H1 (cell line): ENCODE measurements around the gene HNRNPA1. TPM values are rescaled to one million over a fixed set of nuclear protein-coding genes. Genes with fewer than 3 reads are reported as not detected.

Experiments used
- CTCF ChIA-PET: fragments of 300-600 bp; sonication (Branson Sonifier 250); formaldehyde crosslinking; loops from one replicate; lab custom pipeline; 2021; ENCODE audit not compliant: partially characterized antibody; lab: Charles Lee
- POLR2A ChIA-PET: fragments of 300-600 bp; sonication (Branson Sonifier 250); formaldehyde crosslinking; loops from one replicate; lab custom pipeline; 2021; ENCODE audit warnings: inconsistent platforms; ENCODE audit not compliant: partially characterized antibody; lab: Charles Lee
- DNase-seq, 2 experiments: peaks; one replicate each; pipeline versions ENCODE4 v3.0.0 to v3.0.0-alpha.2; 2010 to 2022; ENCODE audit warnings: low spot score in 2 of 2, low read depth in 1 of 2, mixed read lengths in 1 of 2
- FAIRE-seq: peaks from 2 replicates; lab custom pipeline; 2011; peaks lifted over from hg19 to GRCh38; lab: Jason Lieb, UNC
- H2AFZ ChIP-seq: 2 replicates; pipeline ENCODE4 v1.8.1; 2012; ENCODE audit warnings: low read length, inconsistent platforms
- H2AK5ac ChIP-seq: 2 replicates; pipeline ENCODE4 v1.6.1; 2013; ENCODE audit warnings: low read depth, low read length
- H2BK120ac ChIP-seq: replicated peaks from 2 replicates; pipeline ENCODE3; 2013; ENCODE audit warnings: low read depth, low read length, inconsistent platforms
- H2BK12ac ChIP-seq: 2 replicates; pipeline ENCODE4 v1.6.1; 2013; ENCODE audit warnings: low read depth, low read length
- H2BK15ac ChIP-seq: 2 replicates; pipeline ENCODE4 v1.6.1; 2013; ENCODE audit warnings: low read length
- H2BK20ac ChIP-seq: 2 replicates; pipeline ENCODE4 v1.6.1; 2013; ENCODE audit warnings: low read length
- H2BK5ac ChIP-seq: 2 replicates; pipeline ENCODE4 v1.6.1; 2013; ENCODE audit warnings: low read depth, low read length
- H3K14ac ChIP-seq: 2 replicates; pipeline ENCODE4 v1.6.1; 2013; ENCODE audit warnings: inconsistent platforms; ENCODE audit not compliant: insufficient read length
- H3K18ac ChIP-seq: 2 replicates; pipeline ENCODE4 v1.6.1; 2013; ENCODE audit warnings: low read length; ENCODE audit errors: extremely low read depth
- H3K23ac ChIP-seq: 2 replicates; pipeline ENCODE4 v1.6.1; 2013; ENCODE audit warnings: inconsistent platforms; ENCODE audit not compliant: insufficient read length
- H3K23me2 ChIP-seq: 2 replicates; pipeline ENCODE4 v1.6.1; 2013; ENCODE audit warnings: low read depth, low read length
- H3K27ac ChIP-seq: 2 replicates; pipeline ENCODE4 v1.6.1; 2011; ENCODE audit warnings: low read depth, low read length, inconsistent platforms
- H3K27me3 ChIP-seq, 4 experiments: replicated peaks in 1 of 4; 1 replicate in 1 of 4; 2 replicates in 3 of 4; pipeline versions ENCODE4 v1.6.1 to v1.8.1; 2011 to 2013; ENCODE audit warnings: low read length in 3 of 4, mild to moderate bottlenecking in 3 of 4, inconsistent platforms in 2 of 4, mixed read lengths in 2 of 4, moderate library complexity in 1 of 4; ENCODE audit not compliant: control insufficient read depth in 3 of 4, insufficient read depth in 3 of 4; ENCODE audit errors: extremely low read depth in 1 of 4
- H3K36me3 ChIP-seq, 4 experiments: 2 replicates each; pipeline versions ENCODE4 v1.6.1 to v1.8.1; 2011 to 2013; ENCODE audit warnings: mild to moderate bottlenecking in 4 of 4, low read length in 3 of 4, moderate library complexity in 2 of 4, control low read depth in 1 of 4, inconsistent platforms in 1 of 4; ENCODE audit not compliant: insufficient read depth in 4 of 4, control insufficient read depth in 2 of 4
- H3K4ac ChIP-seq: replicated peaks from 2 replicates; pipeline ENCODE3; 2013; ENCODE audit warnings: low read length, low read depth, mixed read lengths, inconsistent platforms; ENCODE audit not compliant: insufficient read length
- H3K4me1 ChIP-seq, 4 experiments: replicated peaks in 1 of 4; 1 replicate in 1 of 4; 2 replicates in 3 of 4; pipeline versions ENCODE4 v1.6.1 to v1.8.1; 2011 to 2013; ENCODE audit warnings: low read length in 3 of 4, inconsistent platforms in 2 of 4, mixed read lengths in 1 of 4; ENCODE audit not compliant: insufficient read depth in 4 of 4, control insufficient read depth in 3 of 4
- H3K4me2 ChIP-seq, 2 experiments: 2 replicates each; pipeline versions ENCODE4 v1.6.1 to v1.8.1; 2011 to 2013; ENCODE audit warnings: low read depth in 2 of 2, low read length in 2 of 2, control low read depth in 1 of 2, inconsistent platforms in 1 of 2, mild to moderate bottlenecking in 1 of 2; ENCODE audit not compliant: insufficient read depth in 1 of 2
- H3K4me3 ChIP-seq, 4 experiments: fragments of 200-600, 300-600 bp in 1 of 4; sonication (generic), shearing (Covaris generic), sonication (Bioruptor Twin) in 1 of 4; 2 replicates each; pipeline versions ENCODE4 v1.5.1 to v1.8.1; 2011 to 2016; ENCODE audit warnings: low read length in 4 of 4, low read depth in 3 of 4, control low read depth in 2 of 4, inconsistent platforms in 2 of 4, mild to moderate bottlenecking in 2 of 4, mixed read lengths in 1 of 4, moderate library complexity in 1 of 4; ENCODE audit not compliant: insufficient read depth in 2 of 4; ENCODE audit errors: extremely low read depth in 1 of 4
- H3K56ac ChIP-seq: replicated peaks from 2 replicates; pipeline ENCODE3; 2013; ENCODE audit warnings: low read depth, mild to moderate bottlenecking, mixed read lengths, low read length, inconsistent platforms; ENCODE audit not compliant: insufficient read length
- H3K79me1 ChIP-seq: 2 replicates; pipeline ENCODE4 v1.6.1; 2013; ENCODE audit warnings: low read depth, low read length, control low read depth
- H3K79me2 ChIP-seq, 2 experiments: 2 replicates each; pipeline versions ENCODE4 v1.6.1 to v1.8.1; 2012 to 2013; ENCODE audit warnings: low read length in 2 of 2, mild to moderate bottlenecking in 2 of 2, inconsistent platforms in 1 of 2; ENCODE audit not compliant: insufficient read depth in 2 of 2, control insufficient read depth in 1 of 2
- H3K9ac ChIP-seq, 4 experiments: replicated peaks in 1 of 4; 1 replicate in 1 of 4; 2 replicates in 3 of 4; pipeline versions ENCODE4 v1.6.1 to v1.8.1; 2011 to 2013; ENCODE audit warnings: low read depth in 3 of 4, low read length in 3 of 4, control low read depth in 2 of 4, mild to moderate bottlenecking in 2 of 4, moderate library complexity in 2 of 4, inconsistent platforms in 1 of 4; ENCODE audit errors: extremely low read depth in 1 of 4
- H3K9me3 ChIP-seq, 2 experiments: 2 replicates each; pipeline versions ENCODE4 v1.6.1 to v1.8.1; 2012 to 2013; ENCODE audit warnings: mild to moderate bottlenecking in 2 of 2, moderate library complexity in 2 of 2, control low read depth in 1 of 2, inconsistent platforms in 1 of 2, low read depth in 1 of 2, low read length in 1 of 2, mixed read lengths in 1 of 2; ENCODE audit not compliant: insufficient read depth in 2 of 2
- H4K20me1 ChIP-seq, 2 experiments: replicated peaks in 1 of 2; 2 replicates each; pipeline versions ENCODE3 to v1.8.1; 2011 to 2013; ENCODE audit warnings: inconsistent platforms in 2 of 2, low read length in 2 of 2, mild to moderate bottlenecking in 1 of 2; ENCODE audit not compliant: insufficient read depth in 2 of 2, control insufficient read depth in 1 of 2
- H4K5ac ChIP-seq: 2 replicates; pipeline ENCODE4 v1.6.1; 2013; ENCODE audit warnings: low read length, low read depth, mixed read lengths, inconsistent platforms; ENCODE audit not compliant: insufficient read length
- H4K8ac ChIP-seq: 2 replicates; pipeline ENCODE4 v1.8.0; 2013; ENCODE audit warnings: mild to moderate bottlenecking, moderate library complexity, low read length, inconsistent platforms; ENCODE audit not compliant: insufficient read depth; ENCODE audit errors: extremely low read depth
- H4K91ac ChIP-seq: replicated peaks from 2 replicates; pipeline ENCODE3; 2013; ENCODE audit warnings: low read length, mixed read lengths, inconsistent platforms; ENCODE audit not compliant: insufficient read length
- ASH2L ChIP-seq: fragments of 200-600, 300-600 bp; sonication (generic); IDR thresholded peaks from one replicate; pipeline ENCODE4 v1.7.1; 2017; ENCODE audit warnings: low read length
- BRCA1 ChIP-seq: IDR thresholded peaks from 2 replicates; pipeline ENCODE4 v1.6.1; 2012; ENCODE audit warnings: low read depth, low read length, improper control_type of control experiment
- CHD1 ChIP-seq: IDR thresholded peaks from 2 replicates; pipeline ENCODE4 v1.6.1; 2012; ENCODE audit warnings: low read depth, low read length, improper control_type of control experiment
- E2F6 ChIP-seq: IDR thresholded peaks from 2 replicates; pipeline ENCODE4 v1.6.1; 2012; ENCODE audit warnings: inconsistent platforms
- JUN ChIP-seq: IDR thresholded peaks from 2 replicates; pipeline ENCODE4 v1.6.1; 2011; ENCODE audit warnings: low read depth, mild to moderate bottlenecking, improper control_type of control experiment, low read length
- PHF8 ChIP-seq: fragments of 200-600 bp; sonication (generic); conservative IDR thresholded peaks from 2 replicates; pipeline ENCODE4 v1.7.1; 2012; ENCODE audit warnings: low read depth, mild to moderate bottlenecking, inconsistent platforms, low read length, moderate library complexity
- RNF2 ChIP-seq: fragments of 200-900, 300-1000 bp; sonication (generic); IDR thresholded peaks from 2 replicates; pipeline ENCODE4 v1.7.1; 2016; ENCODE audit warnings: borderline replicate concordance, low read depth, mild to moderate bottlenecking, antibody characterized with exemption, low read length; ENCODE audit not compliant: poor library complexity, severe bottlenecking; ENCODE audit errors: missing control alignments
- SIN3A ChIP-seq, 2 experiments: IDR thresholded peaks in 1 of 2; conservative IDR thresholded peaks in 1 of 2; 2 replicates each; pipeline ENCODE4 v1.6.1; 2011 to 2012; ENCODE audit warnings: low read length in 2 of 2, improper control_type of control experiment in 1 of 2, low read depth in 1 of 2, mild to moderate bottlenecking in 1 of 2
- TAF7 ChIP-seq: optimal IDR thresholded peaks from 2 replicates; pipeline ENCODE3; 2011; ENCODE audit warnings: low read depth, mild to moderate bottlenecking, inconsistent platforms, low read length, moderate library complexity, borderline replicate concordance
- WGBS, 2 experiments: shearing (Covaris generic) in 1 of 2; methylation state at CpG; one replicate each; pipeline versions ENCODE4 v1.1.6 to v1.1.7; 2013 to 2015; ENCODE audit warnings: low lambda C conversion rate in 2 of 2, mixed read lengths in 2 of 2, inconsistent platforms in 1 of 2, low coverage in 1 of 2, missing lambda C conversion rate in 1 of 2; ENCODE audit not compliant: insufficient replicate concordance in 2 of 2, insufficient coverage in 1 of 2, insufficient read length in 1 of 2; ENCODE audit errors: extremely low coverage in 1 of 2, missing lambda C conversion rate in 1 of 2; 5-methylcytosine and 5-hydroxymethylcytosine counted together
- polyA plus RNA-seq, 7 experiments: library from polyadenylated mRNA; depleted of rRNA in 3 of 7; stranded (reverse) in 5 of 7; unstranded in 2 of 7; fragments of >200 nt in 5 of 7; fragments of 200-250 nt in 2 of 7; gene quantifications; 1 replicate in 5 of 7; 2 replicates in 1 of 7; 4 replicates in 1 of 7; pipeline versions ENCODE4 v1.2.1 to v1.2.3, GENCODE V29; 2011 to 2013; ENCODE audit warnings: missing spikeins in 2 of 7, mixed read lengths in 2 of 7
- total RNA-seq: library from RNA; stranded (reverse); fragmentation: NEBNext Ultra II Directional; extraction: Animal tissue kit (Norgen Biotek cat#: 25700); gene quantifications from 2 replicates; pipeline ENCODE4 v1.2.1, GENCODE V29; 2021

Gene HNRNPA1
- total and polyA plus RNA-seq, 2 of the 8 experiments (the other 6 are each of a cell fraction or from before 2014, with no cell fraction given) = 835 to 2,738 TPM

- POLR2A ChIA-PET = interaction anchor here (1.0 to 16.2 kb wide), 7 partner anchors 22 to 75 kb away, joined by 3 to 166 read pairs (median 74); partner anchors contain the start of genes CBX5 and HNRNPA1
- H3K4me1 ChIP-seq = peaks cover 0 to 9% (median 3%) of the 10 kb centered on the region in 4 experiments; a peak in 2 of 7 replicates
Observed at GRCh38 chr12:54329759-54330158, 49.2 kb downstream of the HNRNPA1 start.

More at GRCh38 chr12:54329759-54330158, 49.2 kb downstream of the HNRNPA1 start:
- Histone ChIP-seq H3K18ac (no peak overlapping the region), H3K36me3 (no peaks in the 10 kb centered on the region; a peak in 1 of 8 replicates), H3K27ac (no peak overlapping the region), H3K79me2 (peaks cover 0 to 5% of the 10 kb centered on the region in 2 experiments; a peak in 2 of 4 replicates), H4K8ac (no peak overlapping the region), H3K56ac (no peak overlapping the region), H4K5ac (no peak overlapping the region), H4K20me1 (peaks cover 0 to 3% of the 10 kb centered on the region in 2 experiments), H3K23me2 (peaks cover 4% of the 10 kb centered on the region; the same call in 1 of the 2 replicates), H3K4me3 (no peak overlapping the region), H2BK120ac (no peak overlapping the region), H3K4me2 (no peak overlapping the region), H2BK5ac (no peak overlapping the region), H3K23ac (no peak overlapping the region), H2AFZ (no peak overlapping the region), H3K14ac (no peak overlapping the region), H2BK12ac (no peak overlapping the region), H3K79me1 (peaks cover 3% of the 10 kb centered on the region; the same call in 1 of the 2 replicates), H3K27me3 (no peaks in the 10 kb centered on the region), H3K4ac (no peak overlapping the region), H3K9ac (no peak overlapping the region), H3K9me3 (no peaks in the 10 kb centered on the region), H2BK15ac (no peak overlapping the region), H2AK5ac (no peak overlapping the region), H4K91ac (no peak overlapping the region), H2BK20ac (no peak overlapping the region)
- DNase-seq (peak in 1 of 2 experiments; percentile 25), FAIRE-seq (no peak)
- 87% methylated on average over 5 of the region's 5 CpGs; no CpG with 5 or more reads in 1 of the 2 experiments for WGBS, 2 experiments
- CTCF ChIA-PET = interaction anchor here (1.0 to 34.6 kb wide), 13 partner anchors 8 to 136 kb away, joined by 3 to 618 read pairs (median 4); partner anchors contain the start of gene NFE2
- no peak for TF ChIP-seq CHD1
- TF ChIP-seq RNF2 = no peak
- no peak for TF ChIP-seq TAF7
- TF ChIP-seq BRCA1 = no peak
- TF ChIP-seq PHF8 = no peak
- no peak for TF ChIP-seq E2F6
- TF ChIP-seq JUN = no peak
- TF ChIP-seq ASH2L = no peak
- no peak for TF ChIP-seq SIN3A (conservative IDR thresholded peaks at IDR 0.05 in 1 of 2, IDR thresholded peaks at IDR 0.05 in 1 of 2; ENCODE audit: low read depth in 1 of 2, low read length in 2 of 2)
